Hepatic stellate cell (primary cell): ENCODE measurements around the gene ARHGEF12.

Experiments used
- DNase-seq: peaks from one replicate; pipeline ENCODE4 v3.0.0; 2011; ENCODE audit warnings: low spot score

ARHGEF12 gene

GRCh38 chr11:120430146-120430545 is 93.9 kb downstream of the ARHGEF12 start:
- no peak for DNase-seq

DNA sequence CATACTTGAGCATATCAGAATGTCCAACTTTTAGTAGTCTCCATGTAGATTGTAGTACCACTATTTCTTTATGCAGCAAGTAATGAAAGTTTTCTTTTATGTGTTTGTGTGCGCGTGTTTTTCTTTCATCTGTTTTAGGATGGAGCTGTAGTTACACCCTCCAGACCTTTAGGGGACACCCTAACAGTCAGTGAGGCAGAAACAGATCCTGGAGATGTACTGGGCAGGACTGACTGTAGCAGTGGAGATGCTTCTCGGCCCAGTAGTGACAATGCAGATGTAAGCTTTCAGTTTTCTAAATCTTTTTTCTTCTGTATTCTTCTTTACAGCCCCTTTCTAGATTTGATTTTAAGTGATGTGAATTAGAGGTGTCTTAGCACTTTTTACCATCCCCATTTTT is 95.4 kb downstream of the ARHGEF12 start:
- DNase-seq: peak; percentile 46

- peak; percentile 71 for DNase-seq
These were observed 96.1 kb downstream of the ARHGEF12 start for GRCh38 chr11:120432056-120433018.

DNA sequence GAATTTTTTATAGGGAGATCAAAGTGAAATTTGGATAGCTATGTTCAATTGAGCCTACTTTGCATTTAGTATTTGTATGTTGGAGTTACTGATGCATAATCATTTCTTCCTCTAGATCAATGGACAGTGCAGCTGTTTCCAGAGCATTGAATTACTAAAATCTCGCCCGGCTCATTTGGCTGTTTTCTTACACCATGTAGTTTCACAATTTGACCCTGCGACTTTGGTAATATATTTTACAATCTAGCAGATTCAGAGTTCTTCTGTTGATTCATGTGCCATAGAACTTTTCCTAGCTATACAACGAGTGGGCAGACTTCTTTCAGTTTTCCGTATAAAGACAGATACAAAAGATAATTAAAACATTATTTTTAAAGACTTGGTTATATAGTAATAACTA is 105.4 kb downstream of the ARHGEF12 start:
- no peak for DNase-seq

GRCh38 chr11:120442031-120442430 is 105.8 kb downstream of the ARHGEF12 start:
- DNase-seq: no peak

- no peak for DNase-seq
These were observed 110.6 kb downstream of the ARHGEF12 start for GRCh38 chr11:120446802-120447201.

DNA sequence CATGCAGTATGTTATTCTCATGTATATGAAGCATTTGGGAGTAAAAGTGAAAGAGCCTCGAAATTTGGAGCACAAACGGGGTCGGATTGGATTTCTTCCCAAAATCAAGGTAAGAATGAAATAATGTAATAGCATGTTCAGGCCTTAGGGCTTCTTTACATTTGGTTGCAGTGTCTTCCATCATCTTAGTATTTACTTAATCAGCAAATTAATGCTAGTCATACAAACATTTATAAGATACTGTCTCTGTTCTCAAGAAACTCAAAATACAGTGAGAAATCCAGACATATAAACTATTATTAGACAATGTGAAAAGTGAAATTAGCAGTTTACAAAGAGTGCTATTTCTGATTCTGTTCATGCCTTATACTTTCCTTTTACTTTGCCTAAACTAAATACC is 112.0 kb downstream of the ARHGEF12 start:
- DNase-seq: no peak

- no peak for DNase-seq
These were observed 119.3 kb downstream of the ARHGEF12 start for GRCh38 chr11:120455487-120455886.

- no peak for DNase-seq
These were observed 121.8 kb downstream of the ARHGEF12 start for GRCh38 chr11:120457996-120458395.

GRCh38 chr11:120462825-120463224 is 126.6 kb downstream of the ARHGEF12 start:
- DNase-seq: no peak

DNA sequence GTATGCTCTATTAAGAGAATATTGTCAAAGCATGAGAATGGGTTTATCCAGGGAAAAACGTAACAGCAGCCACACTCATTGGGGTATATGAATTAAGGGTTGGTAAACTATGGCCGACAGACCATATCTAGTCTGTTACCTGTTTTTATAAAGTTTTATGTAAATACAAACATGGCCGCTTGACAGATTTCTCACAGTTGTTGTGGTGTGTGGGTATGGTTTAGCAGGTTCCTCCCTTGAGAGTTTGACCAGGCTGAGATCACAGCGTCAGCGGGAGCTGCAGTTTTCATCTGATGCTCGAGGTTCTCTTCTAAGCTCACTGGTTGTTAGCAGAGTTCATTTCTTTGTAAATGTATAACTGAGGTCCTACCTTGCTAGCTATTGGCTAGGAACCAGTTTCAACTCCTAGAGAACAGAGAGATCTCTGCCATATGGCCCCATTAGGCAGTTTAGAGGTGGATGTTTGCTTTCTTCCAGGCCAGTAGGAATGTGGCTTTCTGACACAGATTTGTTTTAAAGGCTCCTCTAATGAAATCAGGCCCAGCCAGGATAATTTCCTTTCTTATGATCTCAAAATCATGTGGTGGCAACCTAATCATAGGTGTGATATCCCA is 129.8 kb downstream of the ARHGEF12 start:
- DNase-seq: no peak

GRCh38 chr11:120467627-120468026 is 131.4 kb downstream of the ARHGEF12 start:
- no peak for DNase-seq

DNA sequence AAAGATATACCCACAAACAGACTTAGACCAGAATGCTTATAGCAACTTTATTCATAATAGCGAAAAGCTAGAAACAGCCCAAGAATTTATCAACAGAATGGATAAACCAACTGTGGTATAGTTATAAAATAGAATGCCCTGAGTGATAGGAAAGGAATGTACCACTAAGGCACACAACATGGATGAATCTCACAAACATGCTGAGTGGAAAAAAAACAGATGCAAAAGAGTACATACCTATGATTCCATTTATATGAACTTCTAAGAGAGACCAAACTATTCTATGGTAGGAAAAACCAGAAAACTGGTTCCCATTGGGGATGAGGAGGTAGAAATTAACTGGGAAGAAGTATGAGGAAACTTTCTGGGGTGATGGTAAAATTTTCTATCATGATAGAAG is 134.9 kb downstream of the ARHGEF12 start:
- peak; percentile 62 for DNase-seq

- no peak for DNase-seq
These were observed 135.8 kb downstream of the ARHGEF12 start for GRCh38 chr11:120471994-120472393.

DNA sequence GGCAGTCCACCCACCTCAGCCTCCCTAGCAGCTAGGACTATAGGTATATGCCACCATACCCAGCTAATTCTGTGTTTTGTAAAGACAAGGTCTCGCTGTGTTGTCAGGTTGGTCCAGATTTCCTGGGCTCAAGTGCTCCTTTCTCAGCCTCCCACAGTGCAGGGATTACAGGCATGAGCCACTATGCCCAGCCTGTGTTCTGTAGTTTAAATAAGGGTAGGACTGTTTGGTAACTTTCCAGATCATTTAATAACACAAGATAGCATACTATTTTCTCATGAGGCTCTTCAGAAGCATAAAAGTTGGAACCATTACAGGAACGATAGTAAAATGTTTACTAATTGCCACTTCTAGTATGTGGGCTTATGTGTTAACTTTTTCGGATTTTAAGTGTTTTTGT is 137.3 kb downstream of the ARHGEF12 start:
- DNase-seq: no peak

- DNase-seq: no peak
These were observed 145.9 kb downstream of the ARHGEF12 start for GRCh38 chr11:120482149-120482548.

DNA sequence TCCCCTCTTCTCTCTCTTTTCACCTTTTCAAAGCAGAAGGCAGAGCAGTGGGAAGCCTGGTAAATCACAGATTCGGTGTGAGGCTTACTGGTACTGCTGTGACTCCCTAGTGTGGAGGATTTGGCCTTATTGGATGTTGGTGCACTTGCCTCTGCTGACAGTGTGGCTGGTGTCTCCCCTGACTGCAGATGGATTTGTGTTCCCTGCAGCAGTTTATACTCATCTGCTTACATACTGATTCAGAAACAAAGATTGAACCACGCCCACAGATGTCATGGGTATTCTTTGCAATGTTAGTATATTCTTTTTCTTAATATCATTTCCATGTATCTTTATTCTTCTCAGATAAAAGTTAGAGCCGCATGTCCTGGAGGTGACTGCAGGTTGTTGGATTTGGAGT is 148.5 kb downstream of the ARHGEF12 start:
- DNase-seq: no peak

GRCh38 chr11:120486138-120486537 is 149.9 kb downstream of the ARHGEF12 start:
- no peak for DNase-seq

- no peak for DNase-seq
These were observed 153.6 kb downstream of the ARHGEF12 start for GRCh38 chr11:120489799-120490198.

DNA sequence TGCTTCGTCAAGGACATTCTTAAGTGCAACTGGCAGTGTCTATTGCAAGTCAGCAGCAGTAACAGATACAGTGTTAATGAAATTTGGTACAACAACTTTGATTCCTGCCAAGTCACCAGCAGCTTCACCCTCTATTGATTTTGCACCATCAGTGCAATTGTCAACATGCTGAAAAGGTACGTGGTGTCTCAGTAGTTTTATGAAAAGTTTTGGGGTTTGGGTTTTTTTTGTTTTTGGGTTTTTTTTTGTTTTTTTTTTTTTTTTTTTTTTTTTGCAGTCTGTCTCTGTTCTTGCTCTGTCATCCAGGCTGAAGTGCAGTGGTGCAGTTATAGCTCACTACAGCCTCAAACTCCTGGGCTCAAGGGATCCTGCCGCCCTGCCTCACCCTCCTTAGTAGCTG is 156.3 kb downstream of the ARHGEF12 start:
- no peak for DNase-seq

DNA sequence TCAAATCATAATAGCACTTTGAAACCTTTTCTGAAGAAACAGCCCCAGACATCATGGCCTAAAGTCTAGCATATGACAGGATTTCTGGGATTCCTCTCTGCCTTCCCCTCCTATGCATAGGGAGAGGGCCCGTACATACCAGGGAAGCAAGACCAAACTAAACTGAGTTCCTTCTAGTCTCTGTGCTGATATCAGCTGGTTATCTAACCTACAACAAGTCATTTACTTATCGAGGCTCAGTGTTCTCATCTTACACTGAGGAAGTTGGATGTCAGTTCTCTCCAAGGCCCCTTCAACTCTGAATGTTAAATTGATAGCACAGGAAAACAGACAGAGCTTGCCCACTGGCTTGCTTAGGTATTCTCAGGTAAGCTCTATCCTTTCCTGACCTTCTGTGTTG is 158.4 kb downstream of the ARHGEF12 start:
- DNase-seq: no peak

GRCh38 chr11:120499088-120499487 is 162.9 kb downstream of the ARHGEF12 start:
- no peak for DNase-seq

DNA sequence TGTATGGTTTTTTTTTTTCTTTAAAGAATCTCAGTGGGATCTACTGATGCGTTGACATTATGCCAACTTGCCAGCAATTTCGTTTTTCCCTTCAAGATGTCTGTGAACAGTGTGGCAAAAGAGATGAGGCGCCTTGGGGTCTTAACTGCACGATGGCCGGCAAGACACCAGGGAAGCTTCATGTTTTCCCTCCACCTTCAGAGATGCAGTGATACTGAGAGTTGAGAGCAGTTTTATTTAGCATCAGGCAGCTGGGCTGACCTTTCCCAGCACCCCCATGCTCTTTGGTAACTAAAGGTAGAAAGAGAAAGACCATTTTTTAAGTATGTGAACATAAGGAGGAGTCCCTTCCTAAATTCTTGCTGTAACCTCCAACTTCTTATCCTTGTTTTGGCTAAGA is 163.6 kb downstream of the ARHGEF12 start:
- no peak for DNase-seq
